NCI-H2196 (cell line): ENCODE data around the gene ZNF467.
A peak's percentile ranks its signal among the peaks of the same experiment; 100 is the strongest.

Experiments used
- DNase-seq: peaks from one replicate; lab custom pipeline; 2025; ENCODE audit not compliant: unreplicated experiment; lab: John Stamatoyannopoulos, UW

ZNF467 gene

GRCh38 chr7:149772241-149772955, 990 bp downstream of the ZNF467 start:
- DNase-seq: no peak

- peak; percentile 90 for DNase-seq
These were observed 1.6 kb downstream of the ZNF467 start for GRCh38 chr7:149771720-149772240.

GRCh38 chr7:149770728-149771636, 2.4 kb downstream of the ZNF467 start:
- DNase-seq: no peak

GRCh38 chr7:149769915-149770314, 3.5 kb downstream of the ZNF467 start:
- DNase-seq: no peak

GRCh38 chr7:149768931-149769330, 4.5 kb downstream of the ZNF467 start:
- no peak for DNase-seq

- DNase-seq: no peak
These were observed 6.3 kb downstream of the ZNF467 start for GRCh38 chr7:149767068-149767467.

- DNase-seq: no peak
These were observed 7.2 kb downstream of the ZNF467 start for GRCh38 chr7:149766135-149766675.

GRCh38 chr7:149765399-149766121, 7.8 kb downstream of the ZNF467 start:
- DNase-seq: no peak

GRCh38 chr7:149764481-149765398, 8.6 kb downstream of the ZNF467 start:
- no peak for DNase-seq

GRCh38 chr7:149763563-149764240, 9.7 kb downstream of the ZNF467 start:
- DNase-seq: no peak

- no peak for DNase-seq
These were observed 10.8 kb downstream of the ZNF467 start for GRCh38 chr7:149762610-149763009.

- no peak for DNase-seq
These were observed 11.3 kb downstream of the ZNF467 start for GRCh38 chr7:149762089-149762488.

GRCh38 chr7:149761307-149761706, 12.1 kb downstream of the ZNF467 start:
- DNase-seq: no peak

- DNase-seq: no peak
These were observed 12.8 kb downstream of the ZNF467 start for GRCh38 chr7:149760538-149760937.

- DNase-seq: no peak
These were observed 14.1 kb downstream of the ZNF467 start for GRCh38 chr7:149759093-149759860.

GRCh38 chr7:149753375-149754233, 19.8 kb downstream of the ZNF467 start:
- DNase-seq: no peak

- no peak for DNase-seq
These were observed 20.7 kb downstream of the ZNF467 start for GRCh38 chr7:149752646-149753045.
